Neural progenitor cell (in vitro differentiated cells): ENCODE measurements around the gene CFAP53.

Experiments
- EZH2 ChIP-seq: fragments of 200-600 bp; sonication (generic); IDR thresholded peaks from 2 replicates; pipeline ENCODE4 v1.6.1; 2017; ENCODE audit warnings: antibody characterized with exemption, mild to moderate bottlenecking, moderate library complexity
- TF ChIP-seq, protein P1 (sequence below): fragments of 200-600 bp; sonication (generic); IDR thresholded peaks from 2 replicates; pipeline ENCODE4 v1.5.1; 2017; ENCODE audit warnings: antibody characterized with exemption, mild to moderate bottlenecking

DNA sequence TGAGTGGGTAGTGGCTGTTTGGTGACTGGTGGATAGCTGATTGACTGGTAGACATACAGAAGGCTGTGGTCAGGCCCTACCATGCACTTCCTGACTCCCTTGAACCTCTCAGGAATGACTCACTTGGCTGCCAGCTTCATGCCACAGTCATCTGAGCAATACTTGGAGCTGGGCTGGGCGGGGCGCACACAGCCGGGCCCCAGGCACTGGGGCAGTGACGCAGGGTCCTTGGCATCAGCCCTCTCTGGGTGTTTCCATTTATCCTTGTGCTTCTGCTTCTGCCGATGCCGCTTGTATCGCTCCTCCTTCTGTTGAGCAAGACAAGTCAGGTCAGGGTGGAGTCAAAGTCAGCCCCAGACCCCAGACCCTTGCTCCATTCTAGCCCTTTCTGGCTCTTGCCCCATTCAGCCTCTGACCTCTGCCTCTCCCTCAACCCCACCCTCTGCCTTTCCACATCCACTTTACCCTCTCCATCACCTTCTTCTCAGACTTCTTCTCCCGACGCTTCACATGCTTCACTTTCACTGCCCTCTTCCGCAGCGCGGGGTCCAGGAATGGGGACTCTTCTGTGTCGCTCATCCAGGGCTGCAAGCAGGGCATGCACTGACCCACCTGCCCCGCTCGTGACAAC, 18.1 kb upstream of the CFAP53 start:
- TF ChIP-seq, protein P1, sequence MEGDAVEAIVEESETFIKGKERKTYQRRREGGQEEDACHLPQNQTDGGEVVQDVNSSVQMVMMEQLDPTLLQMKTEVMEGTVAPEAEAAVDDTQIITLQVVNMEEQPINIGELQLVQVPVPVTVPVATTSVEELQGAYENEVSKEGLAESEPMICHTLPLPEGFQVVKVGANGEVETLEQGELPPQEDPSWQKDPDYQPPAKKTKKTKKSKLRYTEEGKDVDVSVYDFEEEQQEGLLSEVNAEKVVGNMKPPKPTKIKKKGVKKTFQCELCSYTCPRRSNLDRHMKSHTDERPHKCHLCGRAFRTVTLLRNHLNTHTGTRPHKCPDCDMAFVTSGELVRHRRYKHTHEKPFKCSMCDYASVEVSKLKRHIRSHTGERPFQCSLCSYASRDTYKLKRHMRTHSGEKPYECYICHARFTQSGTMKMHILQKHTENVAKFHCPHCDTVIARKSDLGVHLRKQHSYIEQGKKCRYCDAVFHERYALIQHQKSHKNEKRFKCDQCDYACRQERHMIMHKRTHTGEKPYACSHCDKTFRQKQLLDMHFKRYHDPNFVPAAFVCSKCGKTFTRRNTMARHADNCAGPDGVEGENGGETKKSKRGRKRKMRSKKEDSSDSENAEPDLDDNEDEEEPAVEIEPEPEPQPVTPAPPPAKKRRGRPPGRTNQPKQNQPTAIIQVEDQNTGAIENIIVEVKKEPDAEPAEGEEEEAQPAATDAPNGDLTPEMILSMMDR = no peak
- no peak for TF ChIP-seq EZH2
